Right lobe of liver (tissue), 6 donors: ENCODE measurements around the gene LRRC8E. TPM values are rescaled to one million over a fixed set of nuclear protein-coding genes. Genes with fewer than 3 reads are reported as not detected.

Source experiments
- ATAC-seq, 4 donors: fragments of 200-7000 bp; cut with Tn5 transposase; one replicate each; pipeline ENCODE4 v1.9.1; 2020; ENCODE audit warnings: mild to moderate bottlenecking in 4 of 4, moderate library complexity in 4 of 4
- DNase-seq, 3 donors: peaks; one replicate each; pipeline ENCODE4 v3.0.0-alpha.2; 2020
- H3K27ac ChIP-seq, 3 donors: fragments of 200-600 bp; one replicate each; pipeline ENCODE4 v1.8.0; 2022
- H3K27me3 ChIP-seq, 2 donors: fragments of 200-600 bp; one replicate each; pipeline ENCODE4 v1.8.0; 2022
- H3K36me3 ChIP-seq, 4 donors: fragments of 200-600 bp; sonication (generic) in 1 of 4; one replicate each; pipeline versions ENCODE4 v1.5.1 to v1.8.0; 2017 to 2022; ENCODE audit warnings: control low read depth in 1 of 4
- H3K4me1 ChIP-seq, 4 donors: fragments of 200-600 bp; sonication (generic) in 1 of 4; one replicate each; pipeline versions ENCODE4 v1.5.1 to v1.8.0; 2017 to 2022; ENCODE audit warnings: control low read depth in 1 of 4
- H3K4me3 ChIP-seq, 3 donors: fragments of 200-600 bp; one replicate each; pipeline ENCODE4 v1.8.0; 2022
- H3K9me3 ChIP-seq, 4 donors: fragments of 200-600 bp; sonication (generic) in 1 of 4; one replicate each; pipeline versions ENCODE4 v1.5.1 to v1.8.0; 2017 to 2022; ENCODE audit warnings: control low read depth in 1 of 4
- CTCF ChIP-seq, 4 donors: fragments of 200-600 bp in 3 of 4; fragments of 450-650 bp in 1 of 4; IDR thresholded peaks; one replicate each; pipeline versions ENCODE4 v1.5.1 to v1.8.0; 2016 to 2022; ENCODE audit warnings: antibody characterized with exemption in 4 of 4, mild to moderate bottlenecking in 2 of 4
- POLR2A ChIP-seq: fragments of 450-650 bp; IDR thresholded peaks from one replicate; pipeline ENCODE4 v1.6.1; 2017; ENCODE audit warnings: antibody characterized with exemption, mild to moderate bottlenecking
- WGBS: methylation state at CpG from one replicate; pipeline ENCODE4 v1.1.6; 2018; ENCODE audit warnings: low coverage, low lambda C conversion rate; ENCODE audit not compliant: insufficient coverage; ENCODE audit errors: missing lambda C conversion rate; 5-methylcytosine and 5-hydroxymethylcytosine counted together
- intact Hi-C, 2 donors: fragments of 100-400 bp; cut with DNase I; formaldehyde crosslinking; loops; one replicate each; pipeline versions ENCODE4 v1.11.2 to v1.14.1; 2022
- total RNA-seq, 6 experiments: library from RNA; depleted of rRNA in 2 of 6; stranded (reverse); fragments of >200 nt in 2 of 6; fragmentation: NEBNext Ultra II Directional in 3 of 6; extraction: Animal tissue kit (Norgen Biotek cat#: 25700) in 3 of 6; gene quantifications; one replicate each; pipeline versions ENCODE4 v1.1.0 to v1.2.4, GENCODE V29; 2016 to 2023
- donor health status: DM: no; HTN: yes; CAD: no.
- donor health status: DM: no; HTN: no; CAD: no.
- donor health status: DM: no; HTN: no; CAD: no.
- donor health status: DM: no; HTN: yes; CAD: no.
- donor health status: DM: no; HTN: yes; CAD: no.

Gene LRRC8E
- total RNA-seq, 6 experiments from 2014 or later = 1.5 to 9.6 (median 3.5) TPM

GRCh38 chr19:7877249-7877836 is 11.0 kb upstream of the LRRC8E start:
- Histone ChIP-seq H3K27ac (no peak overlapping the region), H3K4me3 (no peak overlapping the region), H3K4me1 (no peaks in the 10 kb centered on the region), H3K27me3 (peaks cover 0 to 4% of the 10 kb centered on the region in 2 donors), H3K36me3 (no peaks in the 10 kb centered on the region), H3K9me3 (no peaks in the 10 kb centered on the region)
- intact Hi-C loops = no loop called here
- whole genome bisulfite sequencing = 79% methylated on average over 6 of the region's 6 CpGs
- no peak for TF ChIP-seq POLR2A
- TF ChIP-seq CTCF (IDR thresholded peaks at IDR 0.05) = no peak
- no peak for ATAC-seq
- no peak for DNase-seq

GRCh38 chr19:7879111-7879807 is 9.1 kb upstream of the LRRC8E start:
- no peak for TF ChIP-seq CTCF (IDR thresholded peaks at IDR 0.05)
- TF ChIP-seq POLR2A = no peak
- no peaks in the 10 kb centered on the region for H3K4me1 ChIP-seq
- H3K9me3 ChIP-seq = no peaks in the 10 kb centered on the region
- intact Hi-C loops = no loop called here
- WGBS = 43% methylated on average over 2 of the region's 18 CpGs
- no peaks in the 10 kb centered on the region for H3K36me3 ChIP-seq
- DNase-seq (no peak), ATAC-seq (peak in 1 of 4 donors; percentile 23)
- H3K27ac ChIP-seq = no peak overlapping the region
- H3K4me3 ChIP-seq = no peak overlapping the region
- H3K27me3 ChIP-seq = peaks cover 0 to 4% of the 10 kb centered on the region in 2 donors

GRCh38 chr19:7879836-7880235 is 8.5 kb upstream of the LRRC8E start:
- Histone ChIP-seq H3K36me3 (no peaks in the 10 kb centered on the region), H3K27me3 (peaks cover 0 to under 1% of the 10 kb centered on the region in 2 donors), H3K4me1 (no peaks in the 10 kb centered on the region), H3K27ac (no peak overlapping the region), H3K4me3 (no peak overlapping the region), H3K9me3 (no peaks in the 10 kb centered on the region)
- ATAC-seq = no peak
- TF ChIP-seq CTCF (IDR thresholded peaks at IDR 0.05) (no peak), POLR2A (no peak)
- DNase-seq = no peak
- intact Hi-C loops = no loop called here
- 81% methylated on average over 13 of the region's 19 CpGs for WGBS

- Histone ChIP-seq H3K27ac (no peak overlapping the region), H3K27me3 (no peaks in the 10 kb centered on the region), H3K4me1 (no peaks in the 10 kb centered on the region), H3K4me3 (no peak overlapping the region), H3K36me3 (no peaks in the 10 kb centered on the region), H3K9me3 (no peaks in the 10 kb centered on the region)
- DNase-seq (no peak), ATAC-seq (no peak)
- WGBS = 86% methylated on average over 3 of the region's 3 CpGs
- intact Hi-C loops = no loop called here
- TF ChIP-seq POLR2A = no peak
- no peak for TF ChIP-seq CTCF (IDR thresholded peaks at IDR 0.05)
These were observed 6.4 kb upstream of the LRRC8E start for GRCh38 chr19:7881910-7882309.
